Epithelial cell of esophagus (primary cell): Measurements from ENCODE around the gene PTPRN2.

ENCODE experiments used
- DNase-seq: peaks from one replicate; pipeline ENCODE4 v3.0.0; 2010; ENCODE audit warnings: low read depth
- H3K4me3 ChIP-seq: 2 replicates; pipeline ENCODE4 v1.5.1; 2011; ENCODE audit warnings: mild to moderate bottlenecking, low read length, control low read depth
- CTCF ChIP-seq: IDR thresholded peaks from 2 replicates; pipeline ENCODE4 v1.5.1; 2011; ENCODE audit warnings: low read depth, mild to moderate bottlenecking, low read length, control low read depth, inconsistent platforms; ENCODE audit not compliant: insufficient read depth; ENCODE audit errors: missing control alignments

Gene PTPRN2

GRCh38 chr7:157520249-157520648 lies 1067.4 kb downstream of the PTPRN2 start:
- TF ChIP-seq CTCF: no peak
- no peak for DNase-seq
- no peak overlapping the region for H3K4me3 ChIP-seq

- no peak for TF ChIP-seq CTCF
- DNase-seq: no peak
These were observed 1067.8 kb downstream of the PTPRN2 start for GRCh38 chr7:157519798-157520244.

GRCh38 chr7:157519246-157519645 lies 1068.4 kb downstream of the PTPRN2 start:
- DNase-seq: no peak
- no peak for TF ChIP-seq CTCF
- H3K4me3 ChIP-seq: no peak overlapping the region

More at GRCh38 chr7:157519798-157520244, 1067.8 kb downstream of the PTPRN2 start:
- no peak overlapping the region for H3K4me3 ChIP-seq

- TF ChIP-seq CTCF: no peak
- DNase-seq: no peak
- H3K4me3 ChIP-seq: no peak overlapping the region
These were observed 1069.0 kb downstream of the PTPRN2 start for GRCh38 chr7:157518514-157519175.

- no peak overlapping the region for H3K4me3 ChIP-seq
- no peak for TF ChIP-seq CTCF
- no peak for DNase-seq
These were observed 1069.7 kb downstream of the PTPRN2 start for GRCh38 chr7:157517782-157518513.

- no peak overlapping the region for H3K4me3 ChIP-seq
- no peak for DNase-seq
- TF ChIP-seq CTCF: no peak
These were observed 1070.5 kb downstream of the PTPRN2 start for GRCh38 chr7:157516911-157517781.
